K562 (cell line): ENCODE measurements around the gene UBE3B. TPM values are rescaled to one million over a fixed set of nuclear protein-coding genes. Genes with fewer than 3 reads are reported as not detected.

ENCODE experiments used
- ARID2 ChIP-seq: fragments of 450-650 bp; IDR thresholded peaks from 2 replicates; pipeline ENCODE4 v1.6.1; 2017; ENCODE audit warnings: antibody characterized with exemption, mild to moderate bottlenecking
- FOXA3 ChIP-seq, 2 experiments: fragments of 450-650 bp in 1 of 2; sonication (generic) in 1 of 2; formaldehyde crosslinking; IDR thresholded peaks in 1 of 2; conservative IDR thresholded peaks in 1 of 2; 2 replicates each; pipeline versions ENCODE4 v1.4.0 to v1.8.0; 2020 to 2022; ENCODE audit warnings: mild to moderate bottlenecking in 2 of 2, missing genetic modification reagents in 1 of 2
- MCM2 ChIP-seq: fragments of 450-650 bp; IDR thresholded peaks from 2 replicates; pipeline ENCODE4 v1.6.1; 2017; ENCODE audit warnings: low read depth, mild to moderate bottlenecking
- PRPF4 ChIP-seq: fragments of 200-400 bp; formaldehyde crosslinking; IDR thresholded peaks from one replicate; pipeline ENCODE4 v1.6.1; 2017; ENCODE audit warnings: low read length, low read depth, mild to moderate bottlenecking; ENCODE audit not compliant: insufficient read depth, poor library complexity, severe bottlenecking
- RBBP5 ChIP-seq: fragments of 200-600 bp; sonication (generic); IDR thresholded peaks from 2 replicates; pipeline ENCODE4 v1.6.1; 2012; ENCODE audit warnings: borderline replicate concordance, mild to moderate bottlenecking, low read length, control low read depth, inconsistent platforms; ENCODE audit not compliant: insufficient read depth, poor library complexity, severe bottlenecking
- SPI1 ChIP-seq: IDR thresholded peaks from 2 replicates; pipeline ENCODE4 v1.6.1; 2011; ENCODE audit warnings: low read depth, low read length, control low read depth, borderline replicate concordance
- ZBTB11 ChIP-seq, 3 experiments: fragments of 200-800 bp in 1 of 3; fragments of 250-450 bp in 1 of 3; fragments of 450-650 bp in 1 of 3; sonication (Bioruptor Pico) in 1 of 3; sonication (Bioruptor generic) in 1 of 3; formaldehyde crosslinking in 1 of 3; IDR thresholded peaks; 2 replicates each; pipeline versions ENCODE4 v1.6.1 to v1.8.0; 2016 to 2022; ENCODE audit warnings: mild to moderate bottlenecking in 2 of 3, missing genetic modification characterization in 2 of 3, missing compliant biosample characterization in 1 of 3, moderate library complexity in 1 of 3
- ZBTB9 ChIP-seq: fragments of 450-650 bp; formaldehyde crosslinking; IDR thresholded peaks from 2 replicates; pipeline ENCODE4 v1.4.0; 2020; ENCODE audit warnings: mild to moderate bottlenecking, moderate library complexity
- ZFP1 ChIP-seq: fragments of 450-650 bp; formaldehyde crosslinking; IDR thresholded peaks from 2 replicates; pipeline ENCODE4 v1.4.0; 2020; ENCODE audit warnings: mild to moderate bottlenecking, mixed read lengths
- ZNF655 ChIP-seq: fragments of 250-450 bp; sonication (Bioruptor Pico); IDR thresholded peaks from 2 replicates; pipeline ENCODE4 v1.5.0; 2021
- polyA plus RNA-seq, 8 experiments: library from polyadenylated mRNA; depleted of rRNA in 4 of 8; stranded (reverse) in 5 of 8; unstranded in 3 of 8; fragments of >200 nt; fragmentation: Nextera tagmentation in 2 of 8; fragmentation: Illumina TruSeq in 1 of 8; extraction: Ambion mirVana in 2 of 8; extraction: Trizol in 1 of 8; gene quantifications; 2 replicates each; pipeline versions ENCODE4 v1.2.1 to v1.2.3, GENCODE V29; 2011 to 2014; ENCODE audit warnings: inconsistent platforms in 1 of 8, missing spikeins in 1 of 8
- total RNA-seq, 7 experiments: library from RNA; depleted of rRNA in 6 of 7; stranded (reverse); fragments of >200 nt in 6 of 7; fragmentation: Illumina TruSeq in 2 of 7; extraction: Trizol in 2 of 7; gene quantifications; 2 replicates each; pipeline versions ENCODE4 v1.2.1 to v1.2.3, GENCODE V29; 2011 to 2021; ENCODE audit warnings: low replicate concordance in 1 of 7

Gene UBE3B
- total and polyA plus RNA-seq, 9 of the 15 experiments (the other 6 are each of a cell fraction or from before 2014, with no cell fraction given) = 7.6 to 23.6 (median 15.5) TPM

- TF ChIP-seq ZBTB11 (CRISPR knock-in tag; IDR thresholded peaks at IDR 0.05) = no peak
- no peak for TF ChIP-seq ARID2
- TF ChIP-seq MCM2 = no peak
- no peak for TF ChIP-seq ZNF655 (CRISPR knock-in tag)
- no peak for TF ChIP-seq PRPF4
- TF ChIP-seq FOXA3 (CRISPR knock-in tag; conservative IDR thresholded peaks at IDR 0.05 in 1 of 2, IDR thresholded peaks at IDR 0.05 in 1 of 2) = no peak
- no peak for TF ChIP-seq ZFP1 (CRISPR knock-in tag)
- no peak for TF ChIP-seq SPI1
- TF ChIP-seq ZBTB9 (CRISPR knock-in tag) = no peak
- no peak for TF ChIP-seq RBBP5
Observed at GRCh38 chr12:109494348-109494881, 17.0 kb downstream of the UBE3B start (continued).
